Stomach (tissue), 4 donors: ENCODE data around the gene HES5.

Experiments
- EP300 ChIP-seq: sonication (generic); formaldehyde crosslinking; IDR thresholded peaks from one replicate; pipeline ENCODE4 v1.6.1; 2017; ENCODE audit warnings: antibody characterized with exemption
- POLR2A ChIP-seq, 4 donors: fragments of 450-650 bp; IDR thresholded peaks; one replicate each; pipeline ENCODE4 v1.6.1; 2016; ENCODE audit warnings: antibody characterized with exemption in 4 of 4, control low read depth in 2 of 4, mild to moderate bottlenecking in 1 of 4, moderate library complexity in 1 of 4
- POLR2AphosphoS5 ChIP-seq, 3 donors: sonication (generic); formaldehyde crosslinking; IDR thresholded peaks; one replicate each; pipeline ENCODE4 v1.6.1; 2016; ENCODE audit warnings: antibody characterized with exemption in 3 of 3
- TF ChIP-seq, protein P1 (sequence below), 7 experiments: fragments of 450-650 bp in 4 of 7; fragments of 200-600 bp in 3 of 7; sonication (generic) in 3 of 7; IDR thresholded peaks; one replicate each; pipeline ENCODE4 v1.5.1; 2016 to 2019; ENCODE audit warnings: antibody characterized with exemption in 7 of 7, control low read depth in 2 of 7, mild to moderate bottlenecking in 1 of 7

DNA sequence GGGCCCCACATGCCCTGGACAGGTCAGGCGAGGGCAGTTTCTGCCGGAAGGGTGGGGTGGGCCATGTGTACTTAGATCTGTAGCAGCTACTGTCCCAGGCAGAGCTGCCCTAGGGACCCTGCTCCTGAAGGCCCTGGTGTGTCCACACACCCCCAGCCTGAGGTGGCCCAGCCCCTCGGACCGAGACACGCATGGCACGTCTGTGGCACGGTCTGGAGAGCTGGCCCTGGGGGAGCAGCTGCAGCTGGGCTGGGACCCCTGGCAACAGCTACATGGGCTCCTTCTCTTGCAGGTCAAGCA is 28.3 kb downstream of the HES5 start:
- TF ChIP-seq, protein P1, sequence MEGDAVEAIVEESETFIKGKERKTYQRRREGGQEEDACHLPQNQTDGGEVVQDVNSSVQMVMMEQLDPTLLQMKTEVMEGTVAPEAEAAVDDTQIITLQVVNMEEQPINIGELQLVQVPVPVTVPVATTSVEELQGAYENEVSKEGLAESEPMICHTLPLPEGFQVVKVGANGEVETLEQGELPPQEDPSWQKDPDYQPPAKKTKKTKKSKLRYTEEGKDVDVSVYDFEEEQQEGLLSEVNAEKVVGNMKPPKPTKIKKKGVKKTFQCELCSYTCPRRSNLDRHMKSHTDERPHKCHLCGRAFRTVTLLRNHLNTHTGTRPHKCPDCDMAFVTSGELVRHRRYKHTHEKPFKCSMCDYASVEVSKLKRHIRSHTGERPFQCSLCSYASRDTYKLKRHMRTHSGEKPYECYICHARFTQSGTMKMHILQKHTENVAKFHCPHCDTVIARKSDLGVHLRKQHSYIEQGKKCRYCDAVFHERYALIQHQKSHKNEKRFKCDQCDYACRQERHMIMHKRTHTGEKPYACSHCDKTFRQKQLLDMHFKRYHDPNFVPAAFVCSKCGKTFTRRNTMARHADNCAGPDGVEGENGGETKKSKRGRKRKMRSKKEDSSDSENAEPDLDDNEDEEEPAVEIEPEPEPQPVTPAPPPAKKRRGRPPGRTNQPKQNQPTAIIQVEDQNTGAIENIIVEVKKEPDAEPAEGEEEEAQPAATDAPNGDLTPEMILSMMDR (IDR thresholded peaks at IDR 0.05): no peak
- TF ChIP-seq EP300 (no peak), POLR2AphosphoS5 (IDR thresholded peaks at IDR 0.05) (no peak), POLR2A (IDR thresholded peaks at IDR 0.05) (no peak)
